ENCODE data around the gene BAZ2B. TPM values are rescaled to one million over a fixed set of nuclear protein-coding genes. Genes with fewer than 3 reads are reported as not detected.

The BAZ2B gene
- total RNA-seq, 1 experiment from 2014 or later, result 21.5 TPM

GRCh38 chr2:159468257-159468656, 148.1 kb downstream of the BAZ2B start:
- no peak for DNase-seq (ENCODE audit: low read depth)

GRCh38 chr2:159462961-159463360, 153.4 kb downstream of the BAZ2B start:
- DNase-seq (ENCODE audit: low read depth), result no peak

- no peak for DNase-seq (ENCODE audit: low read depth)
Observed at GRCh38 chr2:159462201-159462785, 154.1 kb downstream of the BAZ2B start.

GRCh38 chr2:159461076-159461475, 155.3 kb downstream of the BAZ2B start:
- no peak for DNase-seq (ENCODE audit: low read depth)

- no peak for DNase-seq (ENCODE audit: low read depth)
Observed at GRCh38 chr2:159460227-159460626, 156.1 kb downstream of the BAZ2B start.

GRCh38 chr2:159459279-159459678, 157.1 kb downstream of the BAZ2B start:
- DNase-seq (ENCODE audit: low read depth), result no peak

- no peak for DNase-seq (ENCODE audit: low read depth)
Observed at GRCh38 chr2:159457589-159457988, 158.8 kb downstream of the BAZ2B start.

GRCh38 chr2:159456500-159457426, 159.6 kb downstream of the BAZ2B start:
- DNase-seq (ENCODE audit: low read depth), result no peak

- no peak for DNase-seq (ENCODE audit: low read depth)
Observed at GRCh38 chr2:159455330-159455918, 160.9 kb downstream of the BAZ2B start.

- no peak for DNase-seq (ENCODE audit: low read depth)
Observed at GRCh38 chr2:159454185-159454584, 162.2 kb downstream of the BAZ2B start.

- DNase-seq (ENCODE audit: low read depth), result no peak
Observed at GRCh38 chr2:159450180-159450579, 166.2 kb downstream of the BAZ2B start.

GRCh38 chr2:159449504-159450124, 166.7 kb downstream of the BAZ2B start:
- no peak for DNase-seq (ENCODE audit: low read depth)

- no peak for DNase-seq (ENCODE audit: low read depth)
Observed at GRCh38 chr2:159446817-159447216, 169.5 kb downstream of the BAZ2B start.

GRCh38 chr2:159446201-159446600, 170.1 kb downstream of the BAZ2B start:
- DNase-seq (ENCODE audit: low read depth), result no peak

GRCh38 chr2:159445307-159445706, 171.0 kb downstream of the BAZ2B start:
- DNase-seq (ENCODE audit: low read depth), result no peak

- no peak for DNase-seq (ENCODE audit: low read depth)
Observed at GRCh38 chr2:159444754-159445153, 171.6 kb downstream of the BAZ2B start.

GRCh38 chr2:159442159-159442852, 174.0 kb downstream of the BAZ2B start:
- DNase-seq (ENCODE audit: low read depth), result no peak

- no peak for DNase-seq (ENCODE audit: low read depth)
Observed at GRCh38 chr2:159441182-159441581, 175.2 kb downstream of the BAZ2B start.

GRCh38 chr2:159439421-159439820, 176.9 kb downstream of the BAZ2B start:
- DNase-seq (ENCODE audit: low read depth), result no peak

- DNase-seq (ENCODE audit: low read depth), result no peak
Observed at GRCh38 chr2:159438720-159439353, 177.5 kb downstream of the BAZ2B start.

GRCh38 chr2:159438284-159438683, 178.1 kb downstream of the BAZ2B start:
- no peak for DNase-seq (ENCODE audit: low read depth)
